Measurements from ENCODE around the gene ENOX1. TPM values are rescaled to one million over a fixed set of nuclear protein-coding genes. Genes with fewer than 3 reads are reported as not detected.

ENOX1 gene
- total and polyA plus RNA-seq, 2 of the 8 experiments (the other 6 are each of a cell fraction or from before 2014, with no cell fraction given) = 0.23 to 0.37 TPM

GRCh38 chr13:43373400-43373799, 413.4 kb downstream of the ENOX1 start (continued):
- TF ChIP-seq EZH2 (IDR thresholded peaks at IDR 0.05; ENCODE audit: low read depth, low read length, severe bottlenecking) (no peak), CHD1 (IDR thresholded peaks at IDR 0.05; ENCODE audit: low read depth, low read length) (no peak), BRCA1 (IDR thresholded peaks at IDR 0.05; ENCODE audit: low read depth, low read length) (no peak), TAF1 (IDR thresholded peaks at IDR 0.05; ENCODE audit: low read depth, low read length) (no peak)

Measured in H1 (cell line).